ENCODE measurements around the gene CCDC188. TPM values are rescaled to one million over a fixed set of nuclear protein-coding genes. Genes with fewer than 3 reads are reported as not detected.
A peak's percentile ranks its signal among the peaks of the same experiment; 100 is the strongest.

CCDC188 gene
- total RNA-seq, 2 donors from 2014 or later: not detected

DNA sequence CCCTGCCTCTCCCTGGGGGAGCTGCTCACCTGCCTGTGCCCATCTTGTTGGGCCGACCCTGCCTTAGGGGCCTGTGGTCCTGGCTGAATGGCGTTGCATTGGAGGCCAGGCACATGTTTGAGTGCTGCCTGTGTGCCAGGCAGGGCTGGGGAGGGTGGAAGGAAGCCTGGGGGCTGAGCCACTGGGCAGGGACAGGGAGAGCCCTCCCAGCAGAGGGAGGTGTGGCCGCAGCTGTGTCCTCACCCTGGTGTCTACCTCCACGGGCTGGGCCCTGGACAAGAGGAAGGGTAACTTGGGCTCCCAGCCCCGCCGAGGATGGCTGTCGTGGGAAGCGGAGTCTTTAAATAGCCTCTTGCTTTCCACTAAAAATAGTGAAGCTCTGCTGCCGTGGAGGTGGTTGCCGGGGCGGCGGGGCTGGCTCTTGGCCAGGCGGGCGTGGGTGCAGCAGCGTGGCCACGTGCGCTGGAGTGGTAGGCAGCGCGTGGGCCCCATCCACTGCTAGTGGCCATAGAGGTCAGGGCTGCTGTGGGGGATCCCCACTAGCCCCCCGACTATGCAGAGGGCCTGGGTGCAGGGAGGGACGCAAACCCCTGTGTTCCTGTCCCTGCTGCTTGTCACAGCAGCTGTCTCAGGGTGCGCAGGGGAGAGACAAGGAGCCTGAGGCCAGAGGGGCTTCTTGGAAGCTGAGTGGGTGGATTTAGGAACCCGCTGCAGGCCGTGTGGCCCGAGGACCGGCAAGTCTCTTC lies 13.0 kb downstream of the CCDC188 start:
- ATAC-seq (ENCODE audit: insufficient number of reproducible peaks, low FRiP score, low read depth): no peak
- Histone ChIP-seq H3K4me1 (ENCODE audit: control insufficient read depth in 1 of 2, low read depth in 2 of 2) (peaks cover 37 to 59% of the 10 kb centered on the region in 2 donors), H3K4me3 (peak overlapping the region; percentile 44), H3K27me3 (replicated peaks; ENCODE audit: insufficient read depth) (no peaks in the 10 kb centered on the region), H3K27ac (peak overlapping the region; percentile 25 to 34), H3K9me3 (no peaks in the 10 kb centered on the region), H3K36me3 (peaks cover 4% of the 10 kb centered on the region)
- TF ChIP-seq, protein P1, sequence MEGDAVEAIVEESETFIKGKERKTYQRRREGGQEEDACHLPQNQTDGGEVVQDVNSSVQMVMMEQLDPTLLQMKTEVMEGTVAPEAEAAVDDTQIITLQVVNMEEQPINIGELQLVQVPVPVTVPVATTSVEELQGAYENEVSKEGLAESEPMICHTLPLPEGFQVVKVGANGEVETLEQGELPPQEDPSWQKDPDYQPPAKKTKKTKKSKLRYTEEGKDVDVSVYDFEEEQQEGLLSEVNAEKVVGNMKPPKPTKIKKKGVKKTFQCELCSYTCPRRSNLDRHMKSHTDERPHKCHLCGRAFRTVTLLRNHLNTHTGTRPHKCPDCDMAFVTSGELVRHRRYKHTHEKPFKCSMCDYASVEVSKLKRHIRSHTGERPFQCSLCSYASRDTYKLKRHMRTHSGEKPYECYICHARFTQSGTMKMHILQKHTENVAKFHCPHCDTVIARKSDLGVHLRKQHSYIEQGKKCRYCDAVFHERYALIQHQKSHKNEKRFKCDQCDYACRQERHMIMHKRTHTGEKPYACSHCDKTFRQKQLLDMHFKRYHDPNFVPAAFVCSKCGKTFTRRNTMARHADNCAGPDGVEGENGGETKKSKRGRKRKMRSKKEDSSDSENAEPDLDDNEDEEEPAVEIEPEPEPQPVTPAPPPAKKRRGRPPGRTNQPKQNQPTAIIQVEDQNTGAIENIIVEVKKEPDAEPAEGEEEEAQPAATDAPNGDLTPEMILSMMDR (IDR thresholded peaks at IDR 0.05): no peak
- DNase-seq (ENCODE audit: low spot score): no peak

DNA sequence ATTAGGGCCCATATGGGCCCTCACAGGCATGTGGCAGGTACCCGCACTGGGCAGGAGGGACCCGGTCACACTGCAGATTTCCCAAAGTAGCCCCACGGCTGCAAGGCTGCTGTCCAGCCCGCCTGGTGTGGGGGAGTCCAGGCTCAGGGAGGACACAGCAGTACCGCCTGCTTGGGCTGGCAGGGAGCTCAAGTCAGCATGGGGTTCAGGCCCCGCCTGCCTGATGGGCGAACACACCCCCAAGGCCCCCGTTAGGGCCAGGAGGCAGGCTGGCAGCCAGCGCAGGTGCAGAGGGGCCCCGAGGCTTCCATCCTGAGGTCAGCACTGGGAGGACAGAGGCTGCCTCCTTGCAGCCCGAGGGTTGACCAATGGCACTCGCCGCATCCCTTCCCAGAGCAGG lies 13.7 kb downstream of the CCDC188 start:
- DNase-seq (ENCODE audit: low spot score) (no peak), ATAC-seq (ENCODE audit: insufficient number of reproducible peaks, low FRiP score, low read depth) (no peak)
- H3K27ac ChIP-seq: peak overlapping the region in 1 of 2 donors; percentile 25
- H3K9me3 ChIP-seq: no peaks in the 10 kb centered on the region
- H3K36me3 ChIP-seq: peaks cover 4% of the 10 kb centered on the region
- TF ChIP-seq, protein P1 (IDR thresholded peaks at IDR 0.05): no peak
- H3K27me3 ChIP-seq (replicated peaks; ENCODE audit: insufficient read depth): no peaks in the 10 kb centered on the region
- peaks cover 41 to 65% of the 10 kb centered on the region in 2 donors for H3K4me1 ChIP-seq (ENCODE audit: control insufficient read depth in 1 of 2, low read depth in 2 of 2)
- H3K4me3 ChIP-seq: no peak overlapping the region

DNA sequence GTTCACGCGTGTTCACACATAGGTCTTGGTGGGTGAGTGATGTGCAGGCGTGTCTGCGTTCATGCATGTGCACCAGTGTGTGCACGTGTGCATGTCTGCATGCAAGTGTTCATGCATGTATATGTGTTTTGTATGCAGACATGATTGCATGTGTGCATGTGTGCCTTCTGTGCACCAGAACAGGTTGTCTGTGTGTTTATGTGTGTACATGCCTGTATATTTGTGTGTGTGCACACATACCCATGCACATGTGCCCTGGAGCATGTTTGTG lies 14.3 kb downstream of the CCDC188 start:
- Histone ChIP-seq H3K27me3 (replicated peaks; ENCODE audit: insufficient read depth) (no peaks in the 10 kb centered on the region), H3K9me3 (no peaks in the 10 kb centered on the region), H3K36me3 (peaks cover 4% of the 10 kb centered on the region), H3K4me3 (no peak overlapping the region), H3K27ac (no peak overlapping the region), H3K4me1 (ENCODE audit: control insufficient read depth in 1 of 2, low read depth in 2 of 2) (peaks cover 41 to 64% of the 10 kb centered on the region in 2 donors)
- TF ChIP-seq, protein P1 (IDR thresholded peaks at IDR 0.05): no peak
- ATAC-seq (ENCODE audit: insufficient number of reproducible peaks, low FRiP score, low read depth) (no peak), DNase-seq (ENCODE audit: low spot score) (no peak)

DNA sequence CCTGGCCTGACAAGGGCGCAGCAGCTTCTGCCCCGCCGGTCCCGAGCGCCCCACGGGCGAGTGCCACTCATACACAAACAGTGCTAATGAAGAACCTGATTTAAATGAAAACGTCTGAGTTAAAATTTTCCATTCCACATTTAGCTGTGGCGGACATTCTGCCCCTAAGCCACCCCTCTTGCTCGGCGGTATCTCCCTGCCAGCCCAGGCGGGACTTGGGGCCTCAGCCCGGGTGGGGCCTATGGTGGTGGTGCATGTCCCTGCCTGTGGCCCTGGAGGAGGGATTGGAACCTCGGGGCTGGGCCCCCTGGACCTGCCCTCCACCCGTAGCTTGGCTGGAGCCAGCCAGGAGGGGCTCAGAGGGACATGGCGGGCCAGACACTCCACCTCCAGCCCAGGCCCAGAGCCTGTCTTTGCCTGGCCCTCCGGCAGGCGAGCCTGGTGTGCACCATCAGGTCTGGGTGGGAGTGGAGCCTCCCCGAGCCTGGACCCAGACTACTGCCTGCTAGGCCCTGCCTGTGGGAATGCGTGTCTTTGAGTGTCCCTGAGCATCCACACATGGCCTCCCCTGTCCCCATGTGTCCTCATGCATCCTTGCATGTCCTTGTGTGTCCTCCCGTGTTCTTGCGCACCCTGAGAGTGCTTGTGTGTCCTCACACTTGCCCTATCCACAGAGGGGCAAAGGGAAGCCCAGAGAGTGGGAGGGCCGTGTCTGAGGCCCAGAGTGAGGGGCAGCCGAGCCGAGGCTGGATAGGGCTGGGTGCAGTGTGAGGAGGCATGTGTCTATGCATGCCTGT lies 14.9 kb downstream of the CCDC188 start:
- Histone ChIP-seq H3K27me3 (replicated peaks; ENCODE audit: insufficient read depth) (no peaks in the 10 kb centered on the region), H3K4me3 (no peak overlapping the region), H3K36me3 (peaks cover 4% of the 10 kb centered on the region), H3K27ac (no peak overlapping the region), H3K9me3 (no peaks in the 10 kb centered on the region), H3K4me1 (ENCODE audit: control insufficient read depth in 1 of 2, low read depth in 2 of 2) (peaks cover 41 to 61% of the 10 kb centered on the region in 2 donors)
- no peak for ATAC-seq (ENCODE audit: insufficient number of reproducible peaks, low FRiP score, low read depth)
- TF ChIP-seq, protein P1 (IDR thresholded peaks at IDR 0.05): no peak
- no peak for DNase-seq (ENCODE audit: low spot score)

DNA sequence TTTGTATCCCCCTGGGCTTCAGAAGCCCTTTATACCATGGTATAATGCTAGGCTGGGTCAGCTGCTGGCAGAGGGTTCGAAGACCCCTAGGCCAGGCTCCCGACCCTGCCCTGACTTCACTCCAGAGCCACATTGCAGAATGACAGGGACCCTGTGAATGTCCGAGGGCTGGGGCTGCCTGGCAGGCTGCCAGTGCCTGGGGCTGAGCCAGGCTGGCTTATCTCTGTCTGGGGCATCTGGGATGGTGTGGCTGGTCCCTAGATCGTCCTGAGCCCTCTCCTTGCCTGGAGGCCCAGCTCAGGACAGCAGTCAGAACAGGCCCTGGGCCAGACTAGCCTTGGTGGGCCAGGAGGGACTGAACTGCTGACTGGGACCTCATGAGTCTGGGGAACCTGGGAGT lies 15.6 kb downstream of the CCDC188 start:
- no peak overlapping the region for H3K27ac ChIP-seq
- DNase-seq (ENCODE audit: low spot score): no peak
- peaks cover 41 to 67% of the 10 kb centered on the region in 2 donors for H3K4me1 ChIP-seq (ENCODE audit: control insufficient read depth in 1 of 2, low read depth in 2 of 2)
- no peaks in the 10 kb centered on the region for H3K27me3 ChIP-seq (replicated peaks; ENCODE audit: insufficient read depth)
- TF ChIP-seq, protein P1 (IDR thresholded peaks at IDR 0.05): no peak
- no peak overlapping the region for H3K4me3 ChIP-seq
- no peak for ATAC-seq (ENCODE audit: insufficient number of reproducible peaks, low FRiP score, low read depth)
- no peaks in the 10 kb centered on the region for H3K9me3 ChIP-seq
- peaks cover 4% of the 10 kb centered on the region for H3K36me3 ChIP-seq

Measured in thoracic aorta (tissue), 2 donors.